ENCODE data around the gene PDZK1. TPM values are rescaled to one million over a fixed set of nuclear protein-coding genes. Genes with fewer than 3 reads are reported as not detected.
"Not testable (repeated sequence)": the region's sequence is repeated elsewhere in the genome, so short reads cannot be mapped to it uniquely, and the experiment has no call there.

The PDZK1 gene
- total RNA-seq, result 34.4 and 229 TPM in 2 replicates

GRCh38 chr1:145707183-145707867 is at the start of gene PDZK1:
PDZK1 (minus strand) TSS chr1:145707368; CDS start chr1:145688021, 19,347 bp downstream.
- DNase-seq (ENCODE audit: low read depth), result peak; percentile 64

DNA sequence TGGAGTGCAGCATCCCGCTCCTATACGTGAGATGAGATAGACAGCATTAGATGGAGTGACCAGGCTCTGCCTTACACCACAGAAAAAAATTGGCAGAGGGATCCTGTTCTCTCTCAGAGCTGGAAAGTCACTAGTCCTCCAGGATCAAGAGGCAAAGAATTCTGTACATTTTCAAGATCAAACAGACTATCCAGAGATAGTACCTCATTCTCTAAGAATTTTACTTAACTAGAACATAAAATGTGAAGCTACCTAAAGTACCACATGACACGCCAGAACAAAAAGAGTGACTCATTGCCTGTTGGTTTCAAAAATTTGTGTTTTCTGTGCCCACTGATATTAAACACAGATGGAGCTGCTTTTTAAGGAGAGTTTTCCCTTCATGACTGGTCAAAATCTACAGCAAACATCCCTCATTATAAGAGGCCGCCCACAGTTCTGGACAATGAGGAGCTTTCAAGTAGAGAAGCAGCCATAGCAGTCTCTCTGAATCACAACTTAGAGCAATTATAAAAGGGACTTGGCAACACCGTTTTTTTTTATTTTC is 44.4 kb upstream of the PDZK1 start:
- peak; percentile 69 for DNase-seq (ENCODE audit: low read depth)

- no peak for DNase-seq (ENCODE audit: low read depth)
These were observed 43.3 kb upstream of the PDZK1 start for GRCh38 chr1:145750426-145750825.

DNA sequence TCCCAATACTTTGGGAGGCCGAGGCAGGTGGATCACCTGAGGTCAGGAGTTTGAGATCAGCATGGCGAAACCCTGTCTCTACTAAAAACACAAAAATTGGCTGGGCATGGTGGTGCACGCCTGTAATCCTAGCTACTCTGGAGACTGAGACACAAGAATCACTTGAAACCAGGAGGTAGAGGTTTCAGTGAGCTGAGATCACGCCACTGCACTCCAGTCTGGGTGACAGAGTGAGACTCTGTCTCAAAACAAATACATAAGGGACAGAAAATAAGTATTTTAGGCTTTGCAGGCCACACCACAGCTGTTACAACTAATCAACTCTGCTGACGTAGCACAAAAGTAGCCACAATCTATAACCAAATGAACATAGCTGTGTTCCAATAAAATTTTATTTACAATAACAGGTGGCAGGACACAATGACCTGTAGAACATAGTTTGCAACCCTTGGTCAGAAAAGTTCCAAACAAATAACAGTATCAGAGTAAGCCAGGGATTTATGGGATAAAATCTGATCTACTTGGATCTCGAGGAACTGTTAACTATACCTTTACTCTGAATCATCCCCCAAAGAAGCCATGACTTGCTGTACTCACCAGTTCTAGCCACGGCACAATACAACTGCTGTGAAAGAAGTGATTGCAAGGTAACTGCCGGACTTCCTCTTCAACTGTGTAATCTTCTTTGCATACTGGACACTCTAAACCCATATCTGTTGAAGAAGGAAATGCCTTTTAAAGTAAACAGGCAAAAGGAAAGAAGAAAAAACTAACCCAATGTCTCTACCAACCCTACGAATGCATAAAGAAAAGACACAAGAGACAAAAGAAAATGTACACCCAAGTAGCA is 40.5 kb upstream of the PDZK1 start:
- DNase-seq (ENCODE audit: low read depth), result no peak

DNA sequence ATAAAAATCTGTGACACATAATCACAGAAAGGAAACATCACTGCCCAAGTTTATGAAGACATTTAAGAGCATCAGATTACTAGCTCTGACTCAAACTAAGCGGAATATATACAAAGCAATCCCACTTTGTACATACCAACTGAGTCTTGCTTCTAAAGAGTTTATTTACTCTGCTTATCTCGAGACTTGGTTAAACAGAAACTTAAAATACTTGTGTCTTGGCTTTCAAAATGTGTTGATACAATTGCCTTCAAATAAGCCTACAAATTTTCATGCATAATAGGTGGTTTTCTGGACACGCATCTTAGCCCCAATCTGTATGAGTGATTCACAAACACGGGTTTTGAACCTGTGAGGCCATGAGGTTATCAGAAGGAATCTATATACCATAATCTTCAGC is 33.1 kb upstream of the PDZK1 start:
- DNase-seq (ENCODE audit: low read depth), result no peak

GRCh38 chr1:145736191-145736590 is 29.0 kb upstream of the PDZK1 start:
- DNase-seq (ENCODE audit: low read depth), result no peak

DNA sequence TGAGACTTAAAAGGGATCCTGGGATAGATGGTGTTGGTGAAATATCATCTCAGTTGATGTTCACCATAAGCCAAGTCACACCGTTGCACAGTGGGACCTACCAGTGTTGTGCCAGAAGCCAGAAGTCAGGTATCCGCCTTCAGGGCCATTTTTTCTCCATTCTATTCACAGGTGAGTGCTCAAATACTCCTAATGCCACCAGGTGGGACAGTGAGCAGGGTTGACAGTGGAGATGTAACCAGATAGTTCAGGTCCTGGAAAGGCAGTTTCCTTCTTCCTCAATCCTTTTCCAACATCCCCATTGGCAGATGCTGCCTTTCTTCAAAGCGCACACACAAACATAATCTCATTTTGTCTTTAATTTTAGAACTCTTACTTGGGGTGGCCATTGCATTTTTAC is 23.7 kb upstream of the PDZK1 start:
- no peak for DNase-seq (ENCODE audit: low read depth)

DNA sequence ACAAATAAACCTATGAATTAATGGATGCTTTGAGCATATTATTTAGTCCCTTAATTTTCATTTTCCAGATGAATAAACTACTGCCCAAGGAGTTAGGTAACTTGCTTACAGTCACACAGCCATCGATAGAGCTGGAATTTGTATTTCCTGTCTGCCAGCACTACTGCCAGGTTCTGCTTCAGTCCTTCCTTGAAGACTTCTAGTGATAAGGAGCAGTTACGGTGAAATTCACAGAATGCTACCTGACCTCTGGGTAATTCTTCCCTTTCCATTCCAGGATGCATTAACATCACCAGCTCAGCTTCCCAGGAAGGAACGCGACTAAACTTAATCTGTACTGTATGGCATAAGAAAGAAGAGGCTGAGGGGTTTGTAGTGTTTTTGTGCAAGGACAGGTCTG is 23.3 kb upstream of the PDZK1 start:
- no peak for DNase-seq (ENCODE audit: low read depth)

GRCh38 chr1:145729666-145730436 is 22.7 kb upstream of the PDZK1 start:
- no peak for DNase-seq (ENCODE audit: low read depth)

DNA sequence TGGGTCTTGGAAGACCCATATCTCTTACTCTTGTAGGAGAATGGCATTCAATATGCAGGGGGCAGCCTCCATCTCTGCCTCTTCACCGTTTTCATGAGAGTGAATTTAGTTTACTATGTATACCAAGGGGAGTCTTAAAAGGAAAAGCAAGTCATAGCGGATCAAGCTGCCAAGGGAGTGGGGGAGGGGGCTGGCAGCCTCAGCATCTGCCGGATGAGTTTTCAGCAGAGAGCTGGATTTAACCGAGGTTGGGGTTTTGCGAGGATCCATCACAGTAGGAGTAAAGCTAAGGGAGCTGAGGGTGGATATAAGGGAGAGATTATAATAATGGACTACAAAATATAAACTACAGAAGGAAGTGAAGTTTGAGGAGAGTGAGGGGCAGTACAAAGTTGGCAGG is 22.0 kb upstream of the PDZK1 start:
- DNase-seq (ENCODE audit: low read depth), result no peak

GRCh38 chr1:145726193-145726592 is 19.0 kb upstream of the PDZK1 start:
- not testable (repeated sequence) for DNase-seq (ENCODE audit: low read depth)

- no peak for DNase-seq (ENCODE audit: low read depth)
These were observed 13.9 kb upstream of the PDZK1 start for GRCh38 chr1:145720878-145721671.

DNA sequence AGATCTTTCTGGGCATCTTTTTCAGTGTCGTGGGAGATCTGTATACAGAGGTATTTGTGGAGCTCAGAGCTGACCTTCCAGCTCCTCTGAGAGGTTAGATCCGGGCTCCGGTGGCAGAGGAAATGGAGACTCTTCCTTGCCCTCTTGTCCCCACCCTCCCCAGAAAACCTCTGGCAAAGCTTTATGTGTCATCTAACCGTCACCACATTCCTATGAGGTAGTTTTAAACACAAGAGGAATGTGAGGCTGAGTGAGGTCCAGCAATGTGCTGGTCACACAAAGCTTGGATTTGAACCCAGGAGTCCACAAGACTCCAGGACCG is 13.3 kb upstream of the PDZK1 start:
- peak; percentile 89 for DNase-seq (ENCODE audit: low read depth)

DNA sequence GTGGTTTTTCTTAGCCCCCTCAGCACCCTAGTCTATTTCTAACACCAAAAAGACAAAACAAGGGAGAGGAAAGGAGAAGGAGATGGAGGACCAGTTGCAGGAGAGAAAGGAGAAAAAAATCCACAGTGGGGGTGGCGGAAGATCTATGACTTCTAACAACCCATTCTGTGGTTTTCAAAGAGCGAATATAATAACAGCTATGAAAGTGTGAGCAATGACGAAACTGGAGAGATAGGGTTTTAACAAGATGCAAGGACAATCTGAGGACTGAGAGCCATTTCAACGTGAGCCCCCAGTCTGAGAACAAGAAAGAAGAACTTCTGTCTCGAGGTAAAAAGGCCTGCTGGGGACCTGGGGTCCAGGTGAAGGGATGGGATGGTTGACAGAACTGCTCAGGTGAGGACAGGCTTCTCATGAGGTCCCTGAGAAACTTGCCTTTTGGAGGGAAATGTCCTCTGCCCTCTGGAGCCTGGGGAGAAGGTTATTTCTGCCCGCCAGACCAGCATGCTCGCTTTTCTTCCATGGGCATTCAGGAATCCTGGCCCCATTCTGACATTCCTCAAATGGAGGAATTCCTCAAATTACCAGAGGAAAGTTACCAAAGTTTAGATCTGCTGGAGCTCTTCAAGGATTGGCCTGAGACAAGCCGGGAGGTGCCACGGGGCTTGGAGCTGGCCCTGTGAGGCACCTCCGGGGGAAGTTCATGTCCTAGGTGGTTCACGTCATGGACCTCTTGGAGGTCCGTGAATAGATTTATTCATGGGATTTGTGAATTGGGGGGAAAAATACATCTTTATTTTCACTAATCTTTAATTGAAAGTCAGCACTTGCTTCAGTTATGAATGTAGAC is 12.3 kb upstream of the PDZK1 start, which contains the start of gene CD160:
CD160 (plus strand) TSS at position 270 of the 850 bp plus-strand sequence. CDS start 8,829 bp downstream, outside the sequence.
- no peak for DNase-seq (ENCODE audit: low read depth)

DNA sequence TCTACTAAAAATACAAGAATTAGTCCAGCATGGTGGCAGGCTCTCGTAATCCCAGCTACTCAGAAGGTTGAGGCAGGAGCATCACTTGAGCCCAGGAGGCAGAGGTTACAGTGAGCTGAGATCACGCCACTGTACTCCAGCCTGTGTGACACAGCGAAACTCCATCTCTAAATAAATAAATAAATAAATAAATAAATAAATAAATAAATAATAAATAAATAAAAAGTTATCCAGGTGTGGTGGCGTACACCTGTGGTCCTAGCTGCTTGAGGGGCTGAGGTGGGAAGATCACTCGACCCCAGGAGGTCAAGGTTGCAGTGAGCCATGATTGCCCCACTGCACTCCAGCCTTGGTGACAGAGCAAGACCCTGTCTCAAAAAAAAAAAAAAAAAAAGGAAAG is 11.3 kb upstream of the PDZK1 start:
- not testable (repeated sequence) for DNase-seq (ENCODE audit: low read depth)

GRCh38 chr1:145717833-145718232 is 10.7 kb upstream of the PDZK1 start:
- no peak for DNase-seq (ENCODE audit: low read depth)

DNA sequence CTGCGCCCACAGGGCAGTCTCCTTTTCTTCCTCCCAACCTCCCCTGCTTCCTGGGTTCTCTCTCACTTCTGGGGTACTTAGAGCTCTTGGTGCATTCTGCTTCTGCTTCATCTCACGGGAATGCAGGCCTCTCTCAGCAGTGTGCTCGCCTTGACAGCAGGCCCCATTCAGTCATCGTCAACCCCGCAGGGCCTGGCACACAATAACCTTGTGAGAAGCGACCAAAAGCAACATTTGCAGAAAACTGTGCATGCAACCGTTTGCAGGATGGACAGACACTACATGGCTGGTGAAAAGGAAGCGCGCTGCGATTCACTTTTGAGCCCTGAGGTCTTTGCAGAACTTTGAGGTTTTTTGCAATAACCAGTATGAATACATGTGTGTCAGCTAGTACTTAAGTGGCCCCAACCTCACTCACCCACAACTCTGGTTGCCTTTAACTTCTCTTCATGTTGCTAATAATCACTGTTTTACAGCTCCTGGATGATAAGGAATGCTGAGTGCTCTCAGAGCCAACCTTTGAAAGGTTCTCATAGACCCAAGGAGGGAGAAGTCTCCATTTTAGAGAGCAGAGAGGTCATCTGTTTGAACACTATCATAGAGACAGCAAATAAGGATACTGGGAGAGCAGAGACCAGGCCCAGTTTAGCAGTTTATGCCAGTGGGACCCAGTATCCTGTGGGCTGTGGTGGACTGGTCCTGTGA is 9.6 kb upstream of the PDZK1 start:
- no peak for DNase-seq (ENCODE audit: low read depth)

GRCh38 chr1:145714524-145715111 is 7.5 kb upstream of the PDZK1 start:
- peak; percentile 39 for DNase-seq (ENCODE audit: low read depth)

DNA sequence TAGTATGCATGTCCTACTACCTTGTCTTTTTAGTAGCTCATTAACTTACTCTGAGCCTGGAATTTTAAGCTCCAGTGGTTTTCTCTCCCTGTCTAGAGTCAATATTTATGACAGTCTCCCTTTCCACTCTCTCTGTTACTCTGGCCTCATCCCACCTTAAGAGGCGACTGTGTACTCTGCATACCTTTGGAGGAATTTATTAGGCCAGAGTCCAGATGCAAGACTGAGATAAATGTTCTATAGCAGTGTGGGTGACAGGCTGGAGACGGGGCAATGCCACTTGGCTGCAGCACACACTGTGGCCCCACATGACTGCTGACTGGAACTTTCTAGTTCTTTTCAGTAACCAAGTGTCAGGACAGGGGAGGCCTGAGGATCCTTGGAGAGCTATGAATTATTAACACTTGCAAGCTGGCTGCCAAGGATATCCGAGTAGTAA is 4.1 kb upstream of the PDZK1 start:
- peak; percentile 97 for DNase-seq (ENCODE audit: low read depth)
